Muscle layer of duodenum (tissue), 2 donors: ENCODE results near the gene HSD3B1.
"Not testable (repeated sequence)": the region's sequence is repeated elsewhere in the genome, so short reads cannot be mapped to it uniquely, and the experiment has no call there.

Experiments
- H3K27ac ChIP-seq: one replicate; pipeline ENCODE4 v1.7.0; 2013; ENCODE audit warnings: mild to moderate bottlenecking, low read length
- H3K27me3 ChIP-seq: one replicate; pipeline ENCODE4 v1.7.0; 2013; ENCODE audit warnings: low read depth, mild to moderate bottlenecking, control low read depth, low read length
- H3K36me3 ChIP-seq, 2 donors: one replicate each; pipeline ENCODE4 v1.7.0; 2013; ENCODE audit warnings: low read length in 2 of 2, control low read depth in 1 of 2, mild to moderate bottlenecking in 1 of 2; ENCODE audit not compliant: insufficient read depth in 2 of 2, control insufficient read depth in 1 of 2
- H3K4me1 ChIP-seq, 2 donors: one replicate each; pipeline ENCODE4 v1.7.0; 2013; ENCODE audit warnings: low read length in 2 of 2, mild to moderate bottlenecking in 2 of 2, control low read depth in 1 of 2, moderate library complexity in 1 of 2; ENCODE audit not compliant: insufficient read depth in 2 of 2, control insufficient read depth in 1 of 2
- H3K4me3 ChIP-seq, 2 donors: one replicate each; pipeline ENCODE4 v1.7.0; 2013; ENCODE audit warnings: low read length in 2 of 2, low read depth in 1 of 2, mild to moderate bottlenecking in 1 of 2
- H3K9me3 ChIP-seq, 2 donors: one replicate each; pipeline ENCODE4 v1.7.0; 2013; ENCODE audit warnings: low read length in 2 of 2, control low read depth in 1 of 2, mild to moderate bottlenecking in 1 of 2; ENCODE audit not compliant: control insufficient read depth in 1 of 2
- donor health status: healthy.

Gene HSD3B1

GRCh38 chr1:119541389-119541788 lies 34.4 kb downstream of the HSD3B1 start:
- Histone ChIP-seq H3K27ac (no peak overlapping the region), H3K36me3 (no peaks in the 10 kb centered on the region), H3K4me3 (no peak overlapping the region), H3K27me3 (no peaks in the 10 kb centered on the region), H3K9me3 (no peaks in the 10 kb centered on the region), H3K4me1 (no peaks in the 10 kb centered on the region)

DNA sequence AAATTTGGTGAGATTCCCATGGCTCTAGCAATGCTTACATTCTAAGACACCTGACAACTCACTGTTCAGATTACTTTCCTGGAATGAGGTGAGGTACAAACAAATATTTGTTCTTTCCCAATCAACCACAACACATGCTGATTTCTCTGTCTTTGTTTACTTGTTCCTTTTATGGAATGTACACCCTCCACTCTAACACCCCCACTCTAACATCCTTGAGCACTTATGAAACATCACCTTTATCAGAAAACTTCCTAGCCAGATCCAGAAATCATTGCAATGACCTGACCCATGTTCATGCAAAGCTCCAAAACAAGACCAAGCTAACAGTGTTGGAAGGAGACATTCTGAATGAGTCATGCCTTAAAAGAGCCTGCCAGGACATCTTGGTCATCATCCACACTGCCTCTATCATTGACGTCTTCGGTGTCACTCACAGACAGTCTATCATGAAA lies 35.5 kb downstream of the HSD3B1 start:
- no peaks in the 10 kb centered on the region for H3K27me3 ChIP-seq
- H3K4me3 ChIP-seq, result no peak overlapping the region
- H3K36me3 ChIP-seq, result no peaks in the 10 kb centered on the region
- no peaks in the 10 kb centered on the region for H3K9me3 ChIP-seq
- H3K27ac ChIP-seq, result no peak overlapping the region
- no peaks in the 10 kb centered on the region for H3K4me1 ChIP-seq

- Histone ChIP-seq H3K27me3 (no peaks in the 10 kb centered on the region), H3K36me3 (no peaks in the 10 kb centered on the region), H3K27ac (no peak overlapping the region), H3K4me1 (no peaks in the 10 kb centered on the region), H3K4me3 (no peak overlapping the region), H3K9me3 (no peaks in the 10 kb centered on the region)
These were observed 37.3 kb downstream of the HSD3B1 start for GRCh38 chr1:119544165-119544762.

GRCh38 chr1:119546641-119547040 lies 39.6 kb downstream of the HSD3B1 start:
- Histone ChIP-seq H3K27me3 (no peaks in the 10 kb centered on the region), H3K4me3 (no peak overlapping the region), H3K36me3 (no peaks in the 10 kb centered on the region), H3K27ac (no peak overlapping the region), H3K9me3 (no peaks in the 10 kb centered on the region), H3K4me1 (no peaks in the 10 kb centered on the region)

DNA sequence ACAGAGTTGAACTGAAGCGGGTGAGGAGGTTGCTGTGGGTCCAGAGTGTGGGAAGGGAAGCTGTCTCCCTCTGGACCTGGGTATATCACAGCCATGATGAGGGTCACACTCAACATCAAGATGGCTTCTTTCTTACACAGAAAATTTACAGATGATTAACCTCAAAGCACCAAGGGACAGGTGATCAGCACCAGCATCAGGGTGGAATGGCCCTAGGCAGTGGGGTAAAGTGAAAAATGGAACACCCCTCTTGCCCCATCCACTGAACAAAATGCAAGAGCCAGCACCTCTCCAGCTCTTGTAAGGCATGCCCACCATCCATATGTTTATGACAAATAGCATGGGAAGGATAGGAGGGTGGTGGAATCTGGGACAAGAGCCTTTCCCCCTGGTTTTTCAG lies 40.3 kb downstream of the HSD3B1 start:
- H3K4me3 ChIP-seq, result no peak overlapping the region
- no peaks in the 10 kb centered on the region for H3K27me3 ChIP-seq

DNA sequence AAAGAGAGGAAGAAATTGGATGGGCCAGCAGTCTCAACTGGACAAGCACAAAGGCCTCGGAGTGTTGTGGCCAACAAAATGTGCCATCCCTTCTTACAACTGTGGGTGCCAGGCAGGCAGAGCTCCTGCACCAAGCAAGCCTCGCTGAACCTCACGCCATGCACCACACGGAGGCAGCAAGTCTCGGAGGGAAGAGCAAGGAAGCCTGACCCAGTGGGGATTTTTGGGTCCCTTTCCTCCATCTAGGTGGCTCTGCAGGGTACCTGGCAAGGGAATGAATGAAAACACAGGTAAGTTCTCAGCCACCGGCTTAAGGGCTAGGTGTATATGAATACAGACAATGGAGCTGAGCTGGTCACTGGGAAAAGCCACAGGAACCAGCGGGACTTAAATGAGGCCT lies 40.8 kb downstream of the HSD3B1 start:
- H3K4me3 ChIP-seq, result no peak overlapping the region
- no peaks in the 10 kb centered on the region for H3K9me3 ChIP-seq
- no peaks in the 10 kb centered on the region for H3K4me1 ChIP-seq
- H3K27me3 ChIP-seq, result no peaks in the 10 kb centered on the region
- H3K27ac ChIP-seq, result no peak overlapping the region
- no peaks in the 10 kb centered on the region for H3K36me3 ChIP-seq

More for the DNA sequence above, 40.3 kb downstream of the HSD3B1 start:
- Histone ChIP-seq H3K36me3 (no peaks in the 10 kb centered on the region), H3K4me1 (no peaks in the 10 kb centered on the region), H3K27ac (no peak overlapping the region), H3K9me3 (no peaks in the 10 kb centered on the region)

GRCh38 chr1:119549719-119550132 lies 42.7 kb downstream of the HSD3B1 start:
- Histone ChIP-seq H3K4me3 (no peak overlapping the region), H3K9me3 (no peaks in the 10 kb centered on the region), H3K4me1 (peaks cover 0 to 4% of the 10 kb centered on the region in 2 donors), H3K36me3 (no peaks in the 10 kb centered on the region), H3K27me3 (no peaks in the 10 kb centered on the region), H3K27ac (no peak overlapping the region)

GRCh38 chr1:119550381-119550780 lies 43.4 kb downstream of the HSD3B1 start:
- H3K4me1 ChIP-seq, result peaks cover 0 to 4% of the 10 kb centered on the region in 2 donors

DNA sequence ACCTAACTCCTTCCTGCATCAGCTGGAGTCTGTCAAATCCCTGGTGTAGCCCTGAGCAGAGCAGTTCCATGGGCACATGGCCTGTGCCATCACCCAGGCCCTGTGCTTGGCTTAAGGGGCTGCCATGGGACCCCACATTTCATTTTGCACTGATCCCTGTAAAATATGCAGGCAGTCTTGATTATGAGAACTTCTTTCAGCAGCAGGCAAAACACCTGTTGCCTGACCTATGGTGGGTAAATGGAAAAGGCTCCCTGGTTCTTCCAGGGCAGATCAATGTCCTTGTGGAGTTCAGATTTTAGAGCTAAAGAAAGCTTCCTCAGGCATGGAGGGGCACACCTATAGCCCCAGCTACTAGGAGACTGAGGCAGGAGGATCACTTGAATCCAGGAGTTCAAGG lies 44.2 kb downstream of the HSD3B1 start:
- Histone ChIP-seq H3K4me3 (no peak overlapping the region), H3K9me3 (no peaks in the 10 kb centered on the region), H3K4me1 (peaks cover 0 to 4% of the 10 kb centered on the region in 2 donors), H3K27ac (no peak overlapping the region), H3K27me3 (no peaks in the 10 kb centered on the region), H3K36me3 (no peaks in the 10 kb centered on the region)

More at GRCh38 chr1:119550381-119550780, 43.4 kb downstream of the HSD3B1 start:
- no peaks in the 10 kb centered on the region for H3K27me3 ChIP-seq
- H3K27ac ChIP-seq, result no peak overlapping the region
- no peaks in the 10 kb centered on the region for H3K36me3 ChIP-seq
- no peak overlapping the region for H3K4me3 ChIP-seq
- H3K9me3 ChIP-seq, result no peaks in the 10 kb centered on the region

DNA sequence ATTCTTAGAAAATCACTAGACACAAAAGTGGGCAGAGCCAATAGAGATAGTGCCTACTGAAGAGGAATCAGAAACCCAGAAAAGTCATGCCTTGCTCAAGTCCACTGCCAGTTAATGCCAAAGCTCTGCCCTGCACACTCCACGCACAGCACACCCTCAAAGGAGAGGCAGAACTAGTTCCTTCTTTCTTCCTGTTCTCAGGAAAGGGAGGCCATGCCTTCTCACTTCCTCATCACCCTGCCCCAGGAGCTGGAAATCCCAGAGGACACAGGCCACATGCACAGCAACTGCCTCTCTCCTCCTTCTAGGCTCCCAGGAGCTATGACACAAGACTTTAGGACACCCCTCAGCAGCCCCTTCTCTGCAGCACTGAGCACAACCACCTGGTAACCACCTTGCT lies 45.6 kb downstream of the HSD3B1 start:
- not testable (repeated sequence) for H3K36me3 ChIP-seq, H3K9me3 ChIP-seq, H3K27me3 ChIP-seq, H3K4me1 ChIP-seq, H3K4me3 ChIP-seq, H3K27ac ChIP-seq

GRCh38 chr1:119553302-119554071 lies 46.5 kb downstream of the HSD3B1 start:
- not testable (repeated sequence) for H3K4me1 ChIP-seq, H3K27ac ChIP-seq, H3K4me3 ChIP-seq

More at GRCh38 chr1:119553302-119554071, 46.5 kb downstream of the HSD3B1 start:
- not testable (repeated sequence) for H3K9me3 ChIP-seq, H3K27me3 ChIP-seq, H3K36me3 ChIP-seq
